ENCODE measurements around the gene CDKN2AIPNL.
A peak's percentile ranks its signal among the peaks of the same experiment; 100 is the strongest.

Gene CDKN2AIPNL

GRCh38 chr5:134411546-134412266 lies at the start of gene CDKN2AIPNL:
Gene CDKN2AIPNL (minus strand): TSS chr5:134411881. CDS start chr5:134411854, 27 bp downstream.
- peak; percentile 84 for DNase-seq (ENCODE audit: low spot score)

- no peak for DNase-seq (ENCODE audit: low spot score)
Observed at GRCh38 chr5:134460551-134460950, 48.9 kb upstream of the CDKN2AIPNL start.

GRCh38 chr5:134459491-134459890 lies 47.8 kb upstream of the CDKN2AIPNL start:
- DNase-seq (ENCODE audit: low spot score) = no peak

GRCh38 chr5:134459010-134459403 lies 47.3 kb upstream of the CDKN2AIPNL start:
- DNase-seq (ENCODE audit: low spot score) = no peak

- DNase-seq (ENCODE audit: low spot score) = no peak
Observed at GRCh38 chr5:134458234-134459009, 46.7 kb upstream of the CDKN2AIPNL start.

GRCh38 chr5:134457801-134458200 lies 46.1 kb upstream of the CDKN2AIPNL start:
- no peak for DNase-seq (ENCODE audit: low spot score)

- no peak for DNase-seq (ENCODE audit: low spot score)
Observed at GRCh38 chr5:134456825-134457224, 45.1 kb upstream of the CDKN2AIPNL start.

GRCh38 chr5:134455466-134455865 lies 43.8 kb upstream of the CDKN2AIPNL start:
- no peak for DNase-seq (ENCODE audit: low spot score)

GRCh38 chr5:134453016-134453415 lies 41.3 kb upstream of the CDKN2AIPNL start:
- no peak for DNase-seq (ENCODE audit: low spot score)

GRCh38 chr5:134451936-134452505 lies 40.3 kb upstream of the CDKN2AIPNL start:
- DNase-seq (ENCODE audit: low spot score) = no peak

GRCh38 chr5:134451225-134451935 lies 39.7 kb upstream of the CDKN2AIPNL start:
- DNase-seq (ENCODE audit: low spot score) = no peak

- DNase-seq (ENCODE audit: low spot score) = no peak
Observed at GRCh38 chr5:134450374-134450773, 38.7 kb upstream of the CDKN2AIPNL start.

GRCh38 chr5:134449167-134449566 lies 37.5 kb upstream of the CDKN2AIPNL start:
- DNase-seq (ENCODE audit: low spot score) = no peak

- no peak for DNase-seq (ENCODE audit: low spot score)
Observed at GRCh38 chr5:134447815-134448520, 36.3 kb upstream of the CDKN2AIPNL start.

GRCh38 chr5:134446938-134447337 lies 35.3 kb upstream of the CDKN2AIPNL start:
- no peak for DNase-seq (ENCODE audit: low spot score)

- DNase-seq (ENCODE audit: low spot score) = no peak
Observed at GRCh38 chr5:134445856-134446818, 34.5 kb upstream of the CDKN2AIPNL start.

GRCh38 chr5:134444941-134445471 lies 33.3 kb upstream of the CDKN2AIPNL start:
- no peak for DNase-seq (ENCODE audit: low spot score)

- DNase-seq (ENCODE audit: low spot score) = no peak
Observed at GRCh38 chr5:134440201-134440755, 28.6 kb upstream of the CDKN2AIPNL start.

- no peak for DNase-seq (ENCODE audit: low spot score)
Observed at GRCh38 chr5:134439210-134439654, 27.6 kb upstream of the CDKN2AIPNL start.

- DNase-seq (ENCODE audit: low spot score) = no peak
Observed at GRCh38 chr5:134438721-134439123, 27.0 kb upstream of the CDKN2AIPNL start.

All from hematopoietic multipotent progenitor cell treated with erythropoietin and hydrocortisone succinate and interleukin-3 and kit ligand, for 17 days (in vitro differentiated cells).